GM19025 (cell line): ENCODE results near the gene CCL13.

ENCODE experiments used
- ATAC-seq: cut with Tn5 transposase; IDR thresholded peaks from one replicate; pipeline ENCODE4 v1.9.1; 2021; ENCODE audit warnings: mild to moderate bottlenecking, low read depth, moderate library complexity; ENCODE audit not compliant: unreplicated experiment

Gene CCL13

GRCh38 chr17:34383216-34383615, 26.9 kb downstream of the CCL13 start:
- no peak for ATAC-seq

DNA sequence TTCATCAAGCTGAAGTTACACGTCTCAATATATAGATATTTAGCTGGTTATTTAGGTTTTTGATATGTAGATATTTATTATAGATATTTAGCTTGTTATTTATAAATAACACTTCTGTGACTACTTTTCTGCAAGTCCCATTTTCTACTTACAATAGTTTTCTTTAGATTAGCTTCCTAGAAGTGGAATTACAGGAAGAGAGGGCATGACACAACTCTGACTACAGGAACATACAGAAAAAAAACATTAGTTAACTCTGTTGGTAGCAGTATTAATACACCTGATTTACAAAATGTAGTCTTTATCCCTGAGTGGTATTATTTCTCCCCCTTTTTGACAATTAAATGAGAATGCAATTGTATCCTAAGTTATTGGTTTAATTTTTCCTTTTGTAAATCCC, 28.0 kb downstream of the CCL13 start:
- ATAC-seq = no peak

- ATAC-seq = no peak
Observed at GRCh38 chr17:34384822-34385605, 28.7 kb downstream of the CCL13 start.

- ATAC-seq = no peak
Observed at GRCh38 chr17:34386343-34386696, 30.0 kb downstream of the CCL13 start.

GRCh38 chr17:34386697-34387550, 30.6 kb downstream of the CCL13 start:
- ATAC-seq = no peak

- no peak for ATAC-seq
Observed at GRCh38 chr17:34387566-34387965, 31.3 kb downstream of the CCL13 start.

DNA sequence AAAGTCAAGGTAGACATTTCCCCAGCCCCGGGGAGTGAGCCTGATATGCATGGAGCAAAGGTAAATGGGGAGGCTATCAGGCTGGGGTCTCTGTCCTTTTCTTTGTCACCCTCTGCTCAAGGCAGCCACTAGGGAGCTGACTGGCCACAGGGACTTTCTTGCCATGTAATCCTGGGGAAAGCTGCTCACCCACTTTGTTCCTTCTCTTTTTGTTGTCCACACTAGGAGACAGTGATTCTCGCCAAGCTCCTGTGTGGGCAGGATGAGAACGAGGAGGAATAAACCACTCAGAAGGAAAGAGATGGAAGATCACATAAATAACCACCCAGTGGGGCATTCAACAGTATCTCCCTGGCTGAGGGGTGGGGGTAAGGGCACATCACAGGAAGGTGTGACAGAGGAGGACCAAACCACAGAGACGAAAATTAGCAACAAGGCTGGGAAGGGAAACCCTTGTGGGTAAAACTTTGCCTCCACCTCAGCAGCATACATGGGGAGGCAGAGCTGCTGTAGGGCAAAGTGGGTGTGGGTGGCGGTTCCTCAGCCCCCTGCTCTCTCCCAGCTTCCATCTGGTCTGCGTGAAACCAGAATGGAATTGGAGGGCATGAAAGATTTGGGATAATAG, 33.0 kb downstream of the CCL13 start:
- no peak for ATAC-seq

DNA sequence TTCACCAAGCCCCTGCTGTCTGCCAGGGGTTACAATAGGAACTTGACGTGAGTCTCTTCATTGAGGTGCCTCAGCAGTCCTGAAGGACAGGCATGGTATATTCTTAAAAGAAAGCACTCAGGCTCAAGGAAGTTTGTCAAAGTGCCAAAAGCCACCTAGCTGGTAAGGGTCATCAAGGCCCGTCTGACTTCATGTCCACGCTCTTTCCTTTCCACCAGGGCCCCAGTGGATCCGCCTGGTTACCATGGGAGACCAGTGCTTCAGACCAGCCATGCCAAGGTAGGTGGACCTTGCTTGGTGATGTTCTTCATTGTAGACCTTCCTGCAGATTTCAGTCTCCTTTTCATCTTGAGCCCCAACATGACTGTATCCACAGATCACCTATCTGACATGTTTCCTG, 34.4 kb downstream of the CCL13 start:
- no peak for ATAC-seq

- ATAC-seq = no peak
Observed at GRCh38 chr17:34391241-34391640, 35.0 kb downstream of the CCL13 start.

GRCh38 chr17:34393401-34393800, 37.1 kb downstream of the CCL13 start:
- ATAC-seq = no peak

DNA sequence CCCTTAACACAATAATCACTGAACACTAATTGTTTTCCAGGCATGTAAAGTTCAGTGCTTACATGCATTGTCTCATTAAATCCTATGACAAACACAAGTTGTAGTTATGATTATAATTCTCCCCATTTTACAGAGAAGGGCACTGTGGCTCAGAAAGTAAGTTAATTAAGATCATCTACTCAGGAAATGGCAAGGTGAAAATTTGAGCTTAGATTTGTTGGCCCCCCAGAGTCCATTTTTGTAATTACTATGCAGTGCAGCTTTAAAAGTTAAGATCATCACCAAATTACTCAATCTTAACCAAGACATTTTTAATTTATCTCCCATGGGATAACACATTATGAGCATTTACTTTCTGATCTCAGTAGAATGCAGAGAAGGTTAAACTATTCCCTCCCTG, 41.0 kb downstream of the CCL13 start:
- no peak for ATAC-seq

DNA sequence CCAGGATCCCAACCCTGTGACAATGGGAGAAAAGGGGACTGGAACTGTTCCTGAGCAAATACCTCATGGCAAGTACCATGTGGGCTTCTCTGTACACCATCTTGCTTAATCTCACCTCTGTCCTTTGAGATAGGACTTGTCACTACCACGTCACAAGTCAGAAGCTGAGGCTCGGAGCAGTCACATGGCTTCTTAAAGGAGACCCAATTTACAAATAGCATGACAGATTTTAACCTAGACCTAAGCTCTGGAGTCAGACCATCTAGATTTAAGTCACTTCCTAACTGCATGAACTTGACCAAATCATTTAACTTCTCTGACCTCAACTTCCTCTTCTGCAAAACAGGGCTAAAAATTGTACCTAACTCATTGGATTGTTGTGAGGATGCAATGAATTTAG, 42.7 kb downstream of the CCL13 start:
- ATAC-seq = no peak

DNA sequence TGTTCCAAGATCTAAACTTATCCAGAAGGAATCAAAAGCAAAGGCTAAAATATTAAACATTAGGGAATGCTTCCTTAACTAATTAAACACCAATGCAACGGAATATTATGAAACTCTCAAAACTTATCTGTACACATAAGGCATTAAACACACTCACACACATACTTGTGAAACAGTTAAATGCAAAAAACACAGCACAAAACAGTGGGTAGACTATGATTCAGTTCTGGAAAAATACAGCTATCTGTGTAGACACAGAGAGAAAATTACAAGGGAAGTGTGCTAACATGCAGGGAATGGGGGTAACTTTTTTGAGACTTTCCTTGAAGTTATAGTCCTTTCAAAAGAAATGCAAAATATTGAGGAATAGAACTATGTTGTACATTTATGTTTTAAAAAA, 43.4 kb downstream of the CCL13 start:
- no peak for ATAC-seq

DNA sequence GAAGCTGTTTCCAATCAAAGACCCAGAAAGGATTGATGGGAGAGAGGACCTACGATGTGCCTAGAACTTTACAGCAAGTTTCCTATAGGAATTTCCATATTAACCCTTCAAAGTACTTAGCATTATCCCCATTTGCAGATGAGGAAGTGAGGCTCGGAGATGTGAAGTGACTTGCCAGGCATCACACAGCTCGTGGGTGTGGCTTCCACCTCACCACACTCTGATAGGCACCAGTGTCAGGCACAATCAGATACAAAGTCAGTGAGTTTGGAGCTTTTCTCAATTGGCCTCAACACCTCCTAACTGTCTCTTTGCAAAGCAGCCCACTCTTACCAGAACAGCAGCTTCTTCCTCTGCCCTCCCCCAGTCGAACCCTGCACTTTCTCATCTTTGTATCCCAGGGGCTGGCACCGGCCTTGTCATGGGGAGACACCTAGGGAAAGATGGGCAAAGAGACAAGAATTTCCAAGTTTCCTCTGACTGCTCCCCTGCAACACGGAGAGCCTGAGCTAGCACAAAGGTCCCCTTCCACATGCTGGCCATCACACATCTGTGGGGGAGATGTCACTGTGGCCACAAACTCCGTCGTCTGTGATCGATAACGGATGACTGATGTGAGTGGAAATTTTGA, 44.1 kb downstream of the CCL13 start:
- no peak for ATAC-seq

- no peak for ATAC-seq
Observed at GRCh38 chr17:34401165-34401564, 44.9 kb downstream of the CCL13 start.

DNA sequence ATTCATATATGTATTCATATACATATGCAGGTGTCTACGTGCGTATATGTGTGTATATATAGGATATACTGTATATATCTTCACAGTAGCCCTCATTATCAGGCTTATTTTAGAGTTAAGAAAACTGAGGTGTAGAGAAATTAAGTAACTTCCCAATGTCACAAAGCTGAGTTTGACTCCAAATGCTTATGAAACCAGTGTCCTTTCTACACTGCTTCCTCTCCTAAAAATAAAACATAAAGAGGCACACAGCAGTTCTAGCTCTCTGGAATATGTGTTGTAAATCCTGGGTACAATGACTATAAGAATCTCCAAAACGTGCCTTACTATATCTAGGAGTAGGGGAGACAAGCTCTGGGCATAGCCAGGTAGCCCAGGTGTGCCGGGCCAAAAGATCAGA, 46.7 kb downstream of the CCL13 start:
- no peak for ATAC-seq

DNA sequence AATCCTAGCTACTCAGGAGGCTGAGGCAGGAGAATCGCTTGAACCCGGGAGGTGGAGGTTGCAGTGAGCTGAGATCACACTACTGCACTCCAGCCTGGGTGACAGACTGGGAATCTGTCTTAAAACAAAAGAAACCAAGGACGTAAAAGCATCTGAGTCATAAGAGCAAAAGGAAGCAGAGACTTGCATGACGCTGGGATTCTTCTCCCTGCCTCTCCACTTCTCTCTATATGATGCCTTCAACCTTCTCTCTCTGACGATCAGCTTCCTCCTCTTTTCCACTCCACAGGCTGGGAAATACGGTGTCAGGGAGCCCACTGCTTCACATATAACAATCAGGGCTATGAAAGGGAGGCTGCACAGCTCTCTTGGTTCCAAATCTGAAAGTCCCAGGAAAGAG, 49.9 kb downstream of the CCL13 start:
- ATAC-seq = no peak
